Measurements from ENCODE around the gene CLDN1.

DNA sequence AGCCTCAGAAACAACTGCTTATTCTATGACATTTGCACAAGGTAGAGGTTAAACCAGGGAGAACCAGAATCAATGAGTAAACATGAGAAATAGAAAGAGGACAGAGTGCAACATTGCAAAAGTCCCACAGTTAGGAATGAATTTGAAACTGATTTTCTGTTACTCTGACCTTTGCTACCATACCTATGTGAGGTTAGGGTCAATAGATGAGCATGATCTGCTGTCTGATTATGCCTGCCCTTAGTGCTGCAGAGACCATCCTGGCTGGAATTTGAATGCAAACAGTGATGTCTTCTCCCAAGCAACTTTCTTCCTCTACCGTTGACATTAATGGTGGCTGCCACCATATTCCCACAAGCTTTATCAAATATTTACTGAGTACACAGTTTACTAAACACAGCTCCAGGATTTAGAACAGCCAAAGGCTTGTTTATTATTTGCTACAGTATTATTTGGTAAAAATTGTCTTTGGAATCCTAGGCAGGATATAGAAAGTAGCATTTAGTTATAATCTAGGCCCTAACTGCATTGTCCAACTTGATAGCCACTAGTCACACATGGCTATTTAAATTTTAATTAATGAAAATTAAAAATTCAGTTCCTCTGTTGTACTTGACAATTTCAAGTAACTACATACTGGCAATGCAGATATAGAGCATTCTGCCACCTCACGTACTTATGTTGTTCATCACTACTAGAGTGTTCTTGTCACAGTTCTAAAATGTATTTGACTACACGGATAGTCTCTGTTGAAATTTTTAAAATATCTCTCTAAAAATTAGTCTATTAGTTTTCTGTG lies 8.9 kb upstream of the CLDN1 start:
- TF ChIP-seq, protein P1, sequence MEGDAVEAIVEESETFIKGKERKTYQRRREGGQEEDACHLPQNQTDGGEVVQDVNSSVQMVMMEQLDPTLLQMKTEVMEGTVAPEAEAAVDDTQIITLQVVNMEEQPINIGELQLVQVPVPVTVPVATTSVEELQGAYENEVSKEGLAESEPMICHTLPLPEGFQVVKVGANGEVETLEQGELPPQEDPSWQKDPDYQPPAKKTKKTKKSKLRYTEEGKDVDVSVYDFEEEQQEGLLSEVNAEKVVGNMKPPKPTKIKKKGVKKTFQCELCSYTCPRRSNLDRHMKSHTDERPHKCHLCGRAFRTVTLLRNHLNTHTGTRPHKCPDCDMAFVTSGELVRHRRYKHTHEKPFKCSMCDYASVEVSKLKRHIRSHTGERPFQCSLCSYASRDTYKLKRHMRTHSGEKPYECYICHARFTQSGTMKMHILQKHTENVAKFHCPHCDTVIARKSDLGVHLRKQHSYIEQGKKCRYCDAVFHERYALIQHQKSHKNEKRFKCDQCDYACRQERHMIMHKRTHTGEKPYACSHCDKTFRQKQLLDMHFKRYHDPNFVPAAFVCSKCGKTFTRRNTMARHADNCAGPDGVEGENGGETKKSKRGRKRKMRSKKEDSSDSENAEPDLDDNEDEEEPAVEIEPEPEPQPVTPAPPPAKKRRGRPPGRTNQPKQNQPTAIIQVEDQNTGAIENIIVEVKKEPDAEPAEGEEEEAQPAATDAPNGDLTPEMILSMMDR (conservative IDR thresholded peaks at IDR 0.05; ENCODE audit: low read depth, low read length): no peak
- TF ChIP-seq POLR2A (IDR thresholded peaks at IDR 0.05; ENCODE audit: low read depth, low read length) (no peak), RCOR1 (IDR thresholded peaks at IDR 0.05; ENCODE audit: insufficient replicate concordance, low read length) (no peak), RFX5 (IDR thresholded peaks at IDR 0.05; ENCODE audit: low read depth, low read length) (no peak), CEBPB (IDR thresholded peaks at IDR 0.05; ENCODE audit: low read depth, low read length) (no peak), SMC3 (IDR thresholded peaks at IDR 0.05; ENCODE audit: low read depth, low read length) (no peak)

Data from IMR-90 (cell line).